ENCODE results near the gene REST.
"Not testable (repeated sequence)": the region's sequence is repeated elsewhere in the genome, so short reads cannot be mapped to it uniquely, and the experiment has no call there.

The REST gene

DNA sequence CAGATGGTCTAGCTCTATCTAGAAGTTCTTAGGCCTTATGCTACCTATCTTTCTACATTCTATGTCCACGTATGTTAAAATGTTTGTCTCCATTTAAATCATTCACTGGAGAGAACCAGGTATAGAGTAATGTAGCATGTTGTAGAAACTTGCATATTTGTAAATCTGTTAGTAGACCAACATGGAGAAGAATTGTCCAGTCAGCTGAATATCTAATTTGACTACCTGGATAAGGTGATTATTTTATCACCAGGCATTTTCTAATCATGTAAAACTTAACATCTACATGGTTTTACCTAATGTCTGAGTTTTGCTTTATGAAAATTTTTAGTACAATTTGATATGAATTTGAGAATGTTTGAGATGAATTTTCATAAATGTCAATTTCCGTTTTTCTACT, 19.5 kb downstream of the REST start:
- peaks cover 7% of the 10 kb centered on the region for H3K36me3 ChIP-seq (ENCODE audit: control insufficient read depth, insufficient read depth, low read length)
- H3K4me3 ChIP-seq (ENCODE audit: low read length): no peak overlapping the region
- no peak overlapping the region for H3K9ac ChIP-seq (ENCODE audit: low read length)
- H3K27ac ChIP-seq (ENCODE audit: low read depth, low read length): no peak overlapping the region
- H3K27me3 ChIP-seq (ENCODE audit: control insufficient read depth, insufficient read depth, low read length): no peaks in the 10 kb centered on the region
- H3K4me1 ChIP-seq (ENCODE audit: control insufficient read depth, insufficient read depth, low read length): no peaks in the 10 kb centered on the region

- Histone ChIP-seq H3K27me3 (ENCODE audit: control insufficient read depth, insufficient read depth, low read length) (no peaks in the 10 kb centered on the region), H3K4me1 (ENCODE audit: control insufficient read depth, insufficient read depth, low read length) (no peaks in the 10 kb centered on the region), H3K36me3 (ENCODE audit: control insufficient read depth, insufficient read depth, low read length) (peaks cover 7% of the 10 kb centered on the region), H3K27ac (ENCODE audit: low read depth, low read length) (no peak overlapping the region), H3K9ac (ENCODE audit: low read length) (no peak overlapping the region), H3K4me3 (ENCODE audit: low read length) (no peak overlapping the region)
Measured at GRCh38 chr4:56930638-56931037, 22.9 kb downstream of the REST start.

DNA sequence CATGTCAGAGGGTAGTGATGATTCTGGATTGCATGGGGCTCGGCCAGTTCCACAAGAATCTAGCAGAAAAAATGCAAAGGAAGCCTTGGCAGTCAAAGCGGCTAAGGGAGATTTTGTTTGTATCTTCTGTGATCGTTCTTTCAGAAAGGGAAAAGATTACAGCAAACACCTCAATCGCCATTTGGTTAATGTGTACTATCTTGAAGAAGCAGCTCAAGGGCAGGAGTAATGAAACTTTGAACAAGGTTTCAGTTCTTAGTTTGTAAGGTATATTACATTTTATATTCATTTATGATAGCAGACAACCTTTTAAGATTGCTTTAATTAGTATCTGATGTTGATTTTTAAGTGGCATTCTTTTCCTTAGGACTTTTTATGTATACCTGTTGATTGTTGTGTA, 24.2 kb downstream of the REST start:
- no peak overlapping the region for H3K9ac ChIP-seq (ENCODE audit: low read length)
- H3K4me3 ChIP-seq (ENCODE audit: low read length): no peak overlapping the region
- peaks cover 7% of the 10 kb centered on the region for H3K36me3 ChIP-seq (ENCODE audit: control insufficient read depth, insufficient read depth, low read length)
- no peak overlapping the region for H3K27ac ChIP-seq (ENCODE audit: low read depth, low read length)
- H3K4me1 ChIP-seq (ENCODE audit: control insufficient read depth, insufficient read depth, low read length): no peaks in the 10 kb centered on the region
- H3K27me3 ChIP-seq (ENCODE audit: control insufficient read depth, insufficient read depth, low read length): no peaks in the 10 kb centered on the region

- Histone ChIP-seq H3K27me3 (ENCODE audit: control insufficient read depth, insufficient read depth, low read length) (no peaks in the 10 kb centered on the region), H3K4me1 (ENCODE audit: control insufficient read depth, insufficient read depth, low read length) (no peaks in the 10 kb centered on the region), H3K9ac (ENCODE audit: low read length) (no peak overlapping the region), H3K27ac (ENCODE audit: low read depth, low read length) (no peak overlapping the region), H3K4me3 (ENCODE audit: low read length) (no peak overlapping the region), H3K36me3 (ENCODE audit: control insufficient read depth, insufficient read depth, low read length) (no peaks in the 10 kb centered on the region)
Measured at GRCh38 chr4:56937262-56937661, 29.6 kb downstream of the REST start.

DNA sequence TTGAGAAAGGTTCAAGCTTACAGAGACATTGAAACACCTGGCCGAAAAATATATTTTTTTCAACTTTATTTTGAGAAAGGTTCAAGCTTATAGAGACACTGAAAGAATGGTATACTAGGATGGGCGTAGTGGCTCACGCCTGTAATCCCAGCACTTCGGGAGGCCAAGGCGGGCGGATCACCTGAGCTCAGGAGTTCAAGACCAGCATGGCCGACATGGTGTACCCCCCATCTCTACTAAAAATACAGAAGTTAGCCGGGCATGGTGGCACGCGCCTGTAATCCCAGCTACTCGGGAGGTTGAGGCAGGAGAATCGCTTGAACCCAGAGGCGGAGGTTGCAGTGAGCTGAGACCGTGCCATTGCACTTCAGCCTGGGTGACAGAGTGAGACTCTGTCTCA, 32.1 kb downstream of the REST start:
- H3K9ac ChIP-seq (ENCODE audit: low read length); H3K27me3 ChIP-seq (ENCODE audit: control insufficient read depth, insufficient read depth, low read length); H3K4me1 ChIP-seq (ENCODE audit: control insufficient read depth, insufficient read depth, low read length); H3K36me3 ChIP-seq (ENCODE audit: control insufficient read depth, insufficient read depth, low read length); H3K4me3 ChIP-seq (ENCODE audit: low read length); H3K27ac ChIP-seq (ENCODE audit: low read depth, low read length): not testable (repeated sequence)

DNA sequence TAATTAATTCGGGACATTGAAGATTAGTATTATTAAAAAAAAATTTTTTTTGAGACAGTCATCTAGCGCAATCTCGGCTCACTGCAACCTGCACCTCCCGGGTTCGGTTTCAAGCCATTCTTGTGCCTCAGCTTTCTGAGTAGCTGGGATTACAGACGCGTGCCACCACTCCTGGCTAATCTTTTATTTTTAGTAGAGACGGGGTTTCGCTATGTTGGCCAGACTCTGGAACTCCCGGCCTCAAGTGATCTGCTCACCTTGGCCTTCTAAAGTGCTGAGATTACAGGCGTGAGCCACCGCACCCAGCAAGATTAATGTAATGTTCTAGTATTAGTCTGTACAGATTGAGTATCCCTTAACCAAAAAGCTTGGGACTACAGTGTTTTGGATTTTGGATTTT, 32.7 kb downstream of the REST start:
- H3K36me3 ChIP-seq (ENCODE audit: control insufficient read depth, insufficient read depth, low read length): no peaks in the 10 kb centered on the region
- no peak overlapping the region for H3K4me3 ChIP-seq (ENCODE audit: low read length)
- H3K9ac ChIP-seq (ENCODE audit: low read length): no peak overlapping the region
- no peaks in the 10 kb centered on the region for H3K27me3 ChIP-seq (ENCODE audit: control insufficient read depth, insufficient read depth, low read length)
- no peaks in the 10 kb centered on the region for H3K4me1 ChIP-seq (ENCODE audit: control insufficient read depth, insufficient read depth, low read length)
- H3K27ac ChIP-seq (ENCODE audit: low read depth, low read length): no peak overlapping the region

DNA sequence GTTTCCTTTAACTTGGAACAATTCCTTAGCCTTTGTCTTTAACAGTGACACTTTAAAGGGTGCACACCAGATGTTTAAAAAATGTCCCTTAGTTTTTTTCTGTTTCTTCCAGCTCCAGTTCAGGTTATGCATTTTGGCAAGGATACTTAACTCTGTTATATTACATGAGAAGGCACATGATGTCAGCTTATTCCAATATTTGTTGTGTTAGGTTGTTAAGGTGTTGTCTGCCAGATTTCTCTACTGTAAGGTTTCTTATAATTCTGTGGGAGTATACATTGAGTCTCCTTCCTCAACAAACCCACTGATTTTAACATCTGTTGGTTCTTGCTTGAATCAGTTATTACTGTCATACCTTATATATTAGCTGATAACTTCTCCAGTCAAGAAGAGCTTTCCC, 33.3 kb downstream of the REST start:
- Histone ChIP-seq H3K4me1 (ENCODE audit: control insufficient read depth, insufficient read depth, low read length) (no peaks in the 10 kb centered on the region), H3K27me3 (ENCODE audit: control insufficient read depth, insufficient read depth, low read length) (no peaks in the 10 kb centered on the region), H3K27ac (ENCODE audit: low read depth, low read length) (no peak overlapping the region), H3K36me3 (ENCODE audit: control insufficient read depth, insufficient read depth, low read length) (no peaks in the 10 kb centered on the region), H3K4me3 (ENCODE audit: low read length) (no peak overlapping the region), H3K9ac (ENCODE audit: low read length) (no peak overlapping the region)

GRCh38 chr4:56941403-56941802, 33.7 kb downstream of the REST start:
- H3K4me1 ChIP-seq (ENCODE audit: control insufficient read depth, insufficient read depth, low read length): no peaks in the 10 kb centered on the region
- H3K4me3 ChIP-seq (ENCODE audit: low read length): no peak overlapping the region
- H3K27ac ChIP-seq (ENCODE audit: low read depth, low read length): no peak overlapping the region
- H3K9ac ChIP-seq (ENCODE audit: low read length): no peak overlapping the region
- H3K36me3 ChIP-seq (ENCODE audit: control insufficient read depth, insufficient read depth, low read length): no peaks in the 10 kb centered on the region
- no peaks in the 10 kb centered on the region for H3K27me3 ChIP-seq (ENCODE audit: control insufficient read depth, insufficient read depth, low read length)

GRCh38 chr4:56953680-56954520, 46.2 kb downstream of the REST start:
- H3K27ac ChIP-seq (ENCODE audit: low read depth, low read length): no peak overlapping the region
- H3K36me3 ChIP-seq (ENCODE audit: control insufficient read depth, insufficient read depth, low read length): no peaks in the 10 kb centered on the region
- no peak overlapping the region for H3K9ac ChIP-seq (ENCODE audit: low read length)
- H3K4me1 ChIP-seq (ENCODE audit: control insufficient read depth, insufficient read depth, low read length): peaks cover 3% of the 10 kb centered on the region
- no peak overlapping the region for H3K4me3 ChIP-seq (ENCODE audit: low read length)
- H3K27me3 ChIP-seq (ENCODE audit: control insufficient read depth, insufficient read depth, low read length): no peaks in the 10 kb centered on the region

- H3K27me3 ChIP-seq (ENCODE audit: control insufficient read depth, insufficient read depth, low read length): no peaks in the 10 kb centered on the region
- no peaks in the 10 kb centered on the region for H3K36me3 ChIP-seq (ENCODE audit: control insufficient read depth, insufficient read depth, low read length)
- H3K9ac ChIP-seq (ENCODE audit: low read length): no peak overlapping the region
- peak overlapping the region; percentile 18 for H3K4me3 ChIP-seq (ENCODE audit: low read length)
- no peak overlapping the region for H3K27ac ChIP-seq (ENCODE audit: low read depth, low read length)
- peaks cover 3% of the 10 kb centered on the region for H3K4me1 ChIP-seq (ENCODE audit: control insufficient read depth, insufficient read depth, low read length)
Measured at GRCh38 chr4:56958111-56958517, 50.4 kb downstream of the REST start.

GRCh38 chr4:56959100-56959499, 51.4 kb downstream of the REST start:
- H3K4me1 ChIP-seq (ENCODE audit: control insufficient read depth, insufficient read depth, low read length): peaks cover 3% of the 10 kb centered on the region
- H3K36me3 ChIP-seq (ENCODE audit: control insufficient read depth, insufficient read depth, low read length): peaks cover 2% of the 10 kb centered on the region
- no peak overlapping the region for H3K9ac ChIP-seq (ENCODE audit: low read length)
- no peak overlapping the region for H3K27ac ChIP-seq (ENCODE audit: low read depth, low read length)
- no peaks in the 10 kb centered on the region for H3K27me3 ChIP-seq (ENCODE audit: control insufficient read depth, insufficient read depth, low read length)
- no peak overlapping the region for H3K4me3 ChIP-seq (ENCODE audit: low read length)

DNA sequence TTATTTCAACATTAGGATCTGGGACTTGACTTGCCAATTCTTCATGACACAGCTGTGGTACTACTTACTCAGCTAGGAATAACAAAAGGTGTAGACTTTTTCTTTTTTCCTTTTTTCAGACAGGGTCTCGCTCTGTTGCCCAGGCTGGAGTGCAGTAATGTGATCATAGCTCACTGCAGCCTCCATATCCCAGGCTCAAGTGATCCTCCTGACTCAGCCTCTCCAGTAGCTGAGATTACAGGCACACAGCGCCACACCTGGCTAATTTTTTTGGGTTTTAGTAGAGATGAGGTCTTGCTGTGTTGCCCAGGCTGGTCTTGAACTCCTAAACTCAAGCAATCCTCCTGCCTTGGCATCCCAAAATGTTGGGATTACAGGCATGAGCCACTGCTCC, 53.4 kb downstream of the REST start:
- no peak overlapping the region for H3K9ac ChIP-seq (ENCODE audit: low read length)
- no peaks in the 10 kb centered on the region for H3K27me3 ChIP-seq (ENCODE audit: control insufficient read depth, insufficient read depth, low read length)
- no peak overlapping the region for H3K27ac ChIP-seq (ENCODE audit: low read depth, low read length)
- H3K4me1 ChIP-seq (ENCODE audit: control insufficient read depth, insufficient read depth, low read length): peaks cover 3% of the 10 kb centered on the region
- H3K4me3 ChIP-seq (ENCODE audit: low read length): no peak overlapping the region
- peaks cover 12% of the 10 kb centered on the region for H3K36me3 ChIP-seq (ENCODE audit: control insufficient read depth, insufficient read depth, low read length)

GRCh38 chr4:56971383-56971782, 63.7 kb downstream of the REST start:
- Histone ChIP-seq H3K9ac (ENCODE audit: low read length) (no peak overlapping the region), H3K27ac (ENCODE audit: low read depth, low read length) (no peak overlapping the region), H3K4me1 (ENCODE audit: control insufficient read depth, insufficient read depth, low read length) (peaks cover 1% of the 10 kb centered on the region), H3K27me3 (ENCODE audit: control insufficient read depth, insufficient read depth, low read length) (no peaks in the 10 kb centered on the region), H3K4me3 (ENCODE audit: low read length) (no peak overlapping the region), H3K36me3 (ENCODE audit: control insufficient read depth, insufficient read depth, low read length) (peaks cover 35% of the 10 kb centered on the region)

Data from rectal smooth muscle tissue (tissue), 1 donor.